Central memory CD8-positive, alpha-beta T cell (primary cell): ENCODE measurements around the gene ALG13.

Experiments used
- ATAC-seq: fragments of 150-1000 bp; cut with Tn5 transposase; replicated peaks from 2 replicates; pipeline ENCODE4 v1.10.0; 2022; ENCODE audit warnings: mild to moderate bottlenecking, moderate FRiP score, moderate number of reproducible peaks; ENCODE audit not compliant: poor library complexity, severe bottlenecking; ENCODE audit errors: extremely low read depth
- DNase-seq, 2 donors: peaks; one replicate each; pipeline ENCODE4 v3.0.0; 2021; ENCODE audit warnings: low spot score in 2 of 2
- H3K27ac Mint-ChIP-seq: one replicate; pipeline ENCODE4 v1.8.0; 2022; ENCODE audit warnings: low read depth, mild to moderate bottlenecking, moderate library complexity, mixed read lengths
- H3K27me3 Mint-ChIP-seq: one replicate; pipeline ENCODE4 v1.8.0; 2022; ENCODE audit warnings: mixed read lengths
- H3K36me3 Mint-ChIP-seq: one replicate; pipeline ENCODE4 v1.8.0; 2022; ENCODE audit warnings: mild to moderate bottlenecking, moderate library complexity, mixed read lengths; ENCODE audit not compliant: insufficient read depth
- H3K4me1 Mint-ChIP-seq: one replicate; pipeline ENCODE4 v1.8.0; 2022; ENCODE audit warnings: mixed read lengths
- H3K4me3 Mint-ChIP-seq: one replicate; pipeline ENCODE4 v1.8.0; 2022; ENCODE audit warnings: mild to moderate bottlenecking, moderate library complexity, mixed read lengths
- H3K9me3 Mint-ChIP-seq: one replicate; pipeline ENCODE4 v1.8.0; 2022; ENCODE audit warnings: mixed read lengths

Gene ALG13

DNA sequence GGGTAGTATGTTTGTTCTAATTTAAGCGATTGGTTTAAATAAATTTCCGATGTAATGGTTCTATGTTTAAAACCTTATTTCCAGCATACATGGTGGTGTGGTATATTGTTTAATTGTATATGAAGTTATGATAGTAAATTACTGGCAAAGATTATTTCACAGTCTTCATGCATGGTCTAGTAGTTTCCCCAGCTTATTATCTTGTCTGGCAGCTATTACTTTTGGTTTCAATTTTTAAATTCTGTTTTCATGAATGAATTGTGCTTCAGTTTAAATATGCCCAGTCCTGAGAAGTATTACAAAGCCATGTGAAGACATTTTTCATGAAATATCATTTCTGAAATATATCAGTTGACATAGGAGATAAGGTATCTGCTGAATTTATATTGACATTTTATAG, 6.3 kb downstream of the ALG13 start:
- peaks cover 55% of the 10 kb centered on the region for H3K36me3 Mint-ChIP-seq
- no peak for ATAC-seq

DNA sequence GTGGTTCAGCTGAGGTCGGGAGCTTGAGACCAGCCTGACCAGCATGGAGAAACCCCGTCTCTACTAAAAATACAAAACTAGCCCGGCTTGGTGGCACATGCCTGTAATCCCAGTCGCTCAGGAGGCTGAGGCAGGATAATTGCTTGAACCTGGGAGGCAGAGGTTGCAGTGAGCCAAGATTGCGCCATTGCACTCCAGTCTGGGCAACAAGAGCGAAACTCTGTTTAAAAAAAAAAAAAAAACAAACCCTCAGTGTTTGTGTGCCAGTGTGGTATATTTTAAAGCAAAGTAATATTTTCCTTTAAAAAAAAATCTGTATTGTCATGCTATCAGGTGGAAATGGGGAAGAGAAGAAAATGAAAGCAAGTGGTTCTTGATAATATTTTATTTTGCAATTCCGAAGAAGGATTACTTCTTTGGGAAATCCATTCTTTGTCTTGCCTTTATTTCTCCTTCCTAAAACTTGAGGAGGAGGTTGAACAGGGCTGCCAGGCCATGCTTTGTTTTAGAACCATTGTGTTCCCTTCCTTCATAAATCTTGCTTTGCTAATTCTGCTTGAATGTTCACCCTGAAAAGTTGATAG, 14.4 kb downstream of the ALG13 start:
- Mint-ChIP-seq H3K27me3 (no peaks in the 10 kb centered on the region), H3K27ac (no peak overlapping the region), H3K4me3 (no peak overlapping the region), H3K36me3 (peaks cover 12% of the 10 kb centered on the region), H3K9me3 (no peaks in the 10 kb centered on the region), H3K4me1 (peaks cover 6% of the 10 kb centered on the region)
- ATAC-seq: no peak
- no peak for DNase-seq

More for the DNA sequence above, 6.3 kb downstream of the ALG13 start:
- Mint-ChIP-seq H3K27me3 (no peaks in the 10 kb centered on the region), H3K9me3 (no peaks in the 10 kb centered on the region), H3K4me3 (no peak overlapping the region), H3K27ac (no peak overlapping the region), H3K4me1 (peaks cover 22% of the 10 kb centered on the region)
- DNase-seq: no peak

DNA sequence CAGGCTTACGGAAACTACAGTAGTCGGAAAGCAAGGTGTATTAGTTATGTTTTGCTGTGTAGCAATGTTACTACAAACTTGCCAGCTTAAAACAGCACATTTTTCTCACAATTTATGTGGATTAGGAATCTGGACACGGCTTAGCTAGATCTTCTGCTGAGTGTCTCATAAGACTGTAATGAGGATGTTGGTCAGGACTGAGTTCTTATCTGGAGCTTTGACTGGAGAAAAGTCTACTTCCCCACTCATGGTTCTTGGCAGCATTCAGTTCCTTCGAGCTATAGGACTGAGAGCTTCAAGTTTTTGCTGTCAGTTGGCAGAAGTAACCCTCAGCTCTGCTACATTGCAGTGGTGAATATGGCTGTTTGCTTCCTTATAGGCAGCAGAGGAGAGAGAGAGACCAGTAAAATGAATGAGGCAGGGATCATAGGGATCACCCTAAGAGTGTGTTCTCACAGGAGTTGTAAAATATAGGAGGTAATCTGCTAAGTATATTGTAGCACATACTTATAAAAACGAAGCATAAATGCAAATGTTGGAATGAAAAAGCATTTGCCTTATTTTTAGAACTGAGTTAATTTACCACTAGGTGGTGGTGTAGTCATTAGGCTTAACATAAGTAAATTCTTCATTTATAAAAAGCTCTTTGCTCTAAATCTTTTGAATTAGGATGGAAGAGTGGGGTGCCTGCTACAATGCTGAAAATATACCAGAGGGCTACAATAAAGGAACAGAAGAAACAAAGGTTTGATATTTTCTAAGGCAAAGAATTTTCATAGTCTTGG, 38.6 kb downstream of the ALG13 start:
- DNase-seq (no peak), ATAC-seq (no peak)
- H3K27me3 Mint-ChIP-seq: no peaks in the 10 kb centered on the region
- H3K4me1 Mint-ChIP-seq: peaks cover 5% of the 10 kb centered on the region
- H3K27ac Mint-ChIP-seq: no peak overlapping the region
- no peak overlapping the region for H3K4me3 Mint-ChIP-seq
- H3K9me3 Mint-ChIP-seq: no peaks in the 10 kb centered on the region
- H3K36me3 Mint-ChIP-seq: peaks cover 14% of the 10 kb centered on the region

DNA sequence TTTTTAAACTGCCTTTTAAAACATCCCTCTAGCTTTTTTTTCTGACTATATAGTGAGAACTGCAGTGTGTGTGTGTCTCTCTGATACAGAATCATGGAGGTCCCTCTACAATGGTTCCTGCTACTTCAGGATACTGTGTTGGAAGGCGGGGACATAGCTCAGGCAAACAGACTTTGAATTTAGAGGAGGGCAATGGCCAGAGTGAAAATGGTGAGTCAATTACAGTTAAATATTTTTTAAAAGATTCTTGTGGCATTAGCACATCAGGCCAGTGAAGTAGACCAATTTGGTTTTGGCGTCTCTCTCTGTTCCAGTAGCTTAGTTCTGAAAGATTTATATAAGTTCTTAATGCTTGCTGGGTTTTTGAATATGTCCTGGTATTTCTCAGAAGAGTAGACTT, 47.1 kb downstream of the ALG13 start:
- H3K27me3 Mint-ChIP-seq: no peaks in the 10 kb centered on the region
- H3K27ac Mint-ChIP-seq: no peak overlapping the region
- peaks cover 19% of the 10 kb centered on the region for H3K36me3 Mint-ChIP-seq
- ATAC-seq: no peak
- no peak for DNase-seq
- no peaks in the 10 kb centered on the region for H3K9me3 Mint-ChIP-seq
- no peaks in the 10 kb centered on the region for H3K4me1 Mint-ChIP-seq
- H3K4me3 Mint-ChIP-seq: no peak overlapping the region

DNA sequence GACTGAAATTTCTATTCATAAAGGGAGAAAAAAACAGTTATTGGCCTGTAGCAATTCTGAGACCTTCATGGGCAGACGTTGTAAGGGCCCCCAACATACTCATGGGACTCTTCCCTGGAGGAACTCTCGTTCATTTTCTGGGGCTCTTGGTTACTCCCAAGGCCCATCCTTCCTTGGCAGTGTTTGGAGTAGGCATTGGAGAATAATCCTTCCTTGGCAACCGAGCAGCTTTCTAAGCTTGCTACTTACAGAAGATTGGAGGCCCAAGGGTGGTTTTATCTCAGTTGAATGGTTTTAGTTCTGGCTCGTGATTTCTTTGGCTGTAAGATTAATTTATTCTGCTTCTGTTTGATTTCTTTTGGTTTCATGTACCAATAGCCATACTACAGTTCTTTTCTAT, 50.4 kb downstream of the ALG13 start:
- Mint-ChIP-seq H3K27me3 (no peaks in the 10 kb centered on the region), H3K36me3 (peaks cover 24% of the 10 kb centered on the region), H3K9me3 (no peaks in the 10 kb centered on the region), H3K4me1 (no peaks in the 10 kb centered on the region), H3K27ac (no peak overlapping the region), H3K4me3 (no peak overlapping the region)
- DNase-seq (no peak), ATAC-seq (no peak)

DNA sequence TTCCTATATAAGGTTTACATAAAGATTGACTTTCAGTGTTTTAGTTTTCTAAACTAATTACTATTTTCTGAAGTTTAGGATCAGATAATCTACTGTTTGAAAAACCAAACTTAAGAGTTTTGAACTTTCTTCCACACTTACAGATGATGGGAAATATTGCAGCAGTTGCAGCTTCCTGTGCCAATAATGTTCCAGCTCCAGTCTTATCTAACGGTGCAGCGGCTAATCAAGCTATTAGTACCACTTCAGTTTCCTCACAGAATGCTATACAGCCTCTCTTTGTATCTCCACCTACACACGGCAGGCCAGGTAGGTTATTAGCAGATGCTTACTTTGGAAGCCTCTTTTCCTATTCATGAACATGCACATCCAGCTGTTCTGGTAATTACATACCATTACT, 55.6 kb downstream of the ALG13 start:
- no peaks in the 10 kb centered on the region for H3K9me3 Mint-ChIP-seq
- no peaks in the 10 kb centered on the region for H3K4me1 Mint-ChIP-seq
- no peak for ATAC-seq
- peaks cover 40% of the 10 kb centered on the region for H3K36me3 Mint-ChIP-seq
- no peak overlapping the region for H3K27ac Mint-ChIP-seq
- H3K27me3 Mint-ChIP-seq: no peaks in the 10 kb centered on the region
- no peak for DNase-seq
- H3K4me3 Mint-ChIP-seq: no peak overlapping the region

DNA sequence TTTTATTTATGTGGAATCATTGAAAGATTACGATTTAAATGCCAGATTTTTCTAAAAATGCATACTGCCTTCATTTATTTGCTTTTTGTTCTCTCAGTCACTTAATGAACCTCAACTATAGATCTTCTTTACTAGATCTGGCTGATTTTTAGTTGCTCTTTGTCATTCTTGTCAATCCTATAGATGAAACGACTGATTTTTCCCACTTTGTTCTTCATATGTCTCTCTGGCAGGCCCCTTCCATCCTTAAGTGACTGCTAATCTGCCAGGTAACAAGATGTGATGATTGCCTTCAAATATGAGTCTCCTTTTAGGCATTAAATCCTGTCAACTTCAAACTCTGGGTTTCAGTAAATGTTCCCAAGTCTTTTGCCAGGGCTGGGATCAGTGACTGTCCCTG, 61.0 kb downstream of the ALG13 start:
- Mint-ChIP-seq H3K27me3 (no peaks in the 10 kb centered on the region), H3K27ac (no peak overlapping the region), H3K36me3 (peaks cover 32% of the 10 kb centered on the region), H3K4me1 (no peaks in the 10 kb centered on the region), H3K4me3 (no peak overlapping the region), H3K9me3 (no peaks in the 10 kb centered on the region)
- DNase-seq: no peak
- ATAC-seq: no peak

DNA sequence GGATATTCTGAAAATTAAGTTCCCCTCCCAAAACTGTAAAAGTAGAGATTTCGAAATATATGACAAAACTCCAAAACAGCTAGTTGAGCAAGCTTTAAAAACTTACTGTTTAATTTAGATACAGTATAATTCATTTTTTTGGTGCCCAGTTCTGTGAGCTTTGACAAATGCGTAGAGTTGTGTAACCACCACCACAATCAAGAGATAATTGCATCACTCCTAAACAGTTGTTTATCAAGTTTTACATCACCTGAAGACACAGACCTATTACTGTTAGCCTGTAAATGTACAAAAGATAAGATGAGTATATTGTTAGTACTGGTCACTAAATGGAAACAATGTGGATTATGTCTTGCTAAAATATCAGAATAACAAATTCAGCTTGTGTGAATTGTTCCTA, 62.3 kb downstream of the ALG13 start:
- H3K9me3 Mint-ChIP-seq: no peaks in the 10 kb centered on the region
- DNase-seq: no peak
- no peak overlapping the region for H3K27ac Mint-ChIP-seq
- no peaks in the 10 kb centered on the region for H3K4me1 Mint-ChIP-seq
- H3K27me3 Mint-ChIP-seq: no peaks in the 10 kb centered on the region
- peaks cover 33% of the 10 kb centered on the region for H3K36me3 Mint-ChIP-seq
- H3K4me3 Mint-ChIP-seq: no peak overlapping the region
- no peak for ATAC-seq

DNA sequence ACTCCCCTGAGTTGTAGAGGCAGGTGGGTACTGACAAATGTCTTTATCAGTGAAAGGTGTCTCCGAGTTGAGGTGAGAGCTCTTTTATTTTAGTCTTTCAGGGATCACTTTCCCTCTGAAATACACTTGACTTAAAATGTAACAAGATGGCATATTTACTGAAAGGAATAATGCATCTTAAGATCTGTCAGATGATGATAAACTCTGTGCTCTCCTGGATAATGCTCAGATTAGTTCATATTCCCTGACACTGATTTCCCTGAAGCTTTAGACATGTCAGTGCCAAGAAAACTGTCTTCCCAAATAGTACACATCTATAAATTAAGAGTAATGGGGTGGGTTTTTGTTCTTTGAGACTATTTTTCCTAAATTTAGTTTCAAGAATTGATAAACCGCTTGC, 75.5 kb downstream of the ALG13 start:
- Mint-ChIP-seq H3K27ac (no peak overlapping the region), H3K27me3 (no peaks in the 10 kb centered on the region), H3K4me1 (peaks cover 5% of the 10 kb centered on the region), H3K9me3 (no peaks in the 10 kb centered on the region), H3K36me3 (peaks cover 14% of the 10 kb centered on the region), H3K4me3 (no peak overlapping the region)
- ATAC-seq (no peak), DNase-seq (no peak)

DNA sequence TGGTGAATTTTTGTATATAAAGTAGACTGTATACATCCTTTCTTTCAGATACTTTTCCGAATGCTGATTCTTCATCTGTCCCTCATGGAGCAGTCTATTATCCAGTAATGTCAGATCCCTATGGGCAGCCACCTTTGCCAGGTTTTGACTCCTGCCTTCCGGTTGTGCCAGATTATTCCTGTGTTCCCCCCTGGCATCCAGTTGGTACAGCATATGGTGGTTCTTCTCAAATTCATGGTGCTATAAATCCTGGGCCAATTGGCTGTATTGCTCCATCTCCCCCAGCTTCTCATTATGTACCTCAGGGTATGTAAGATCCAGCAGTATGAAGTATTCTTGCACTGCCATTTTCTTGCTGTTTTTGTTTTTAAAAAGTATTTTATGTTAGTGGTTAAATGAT, 78.7 kb downstream of the ALG13 start:
- DNase-seq (no peak), ATAC-seq (no peak)
- Mint-ChIP-seq H3K36me3 (peaks cover 18% of the 10 kb centered on the region), H3K4me1 (peaks cover 8% of the 10 kb centered on the region), H3K27me3 (no peaks in the 10 kb centered on the region), H3K4me3 (no peak overlapping the region), H3K27ac (no peak overlapping the region), H3K9me3 (no peaks in the 10 kb centered on the region)

DNA sequence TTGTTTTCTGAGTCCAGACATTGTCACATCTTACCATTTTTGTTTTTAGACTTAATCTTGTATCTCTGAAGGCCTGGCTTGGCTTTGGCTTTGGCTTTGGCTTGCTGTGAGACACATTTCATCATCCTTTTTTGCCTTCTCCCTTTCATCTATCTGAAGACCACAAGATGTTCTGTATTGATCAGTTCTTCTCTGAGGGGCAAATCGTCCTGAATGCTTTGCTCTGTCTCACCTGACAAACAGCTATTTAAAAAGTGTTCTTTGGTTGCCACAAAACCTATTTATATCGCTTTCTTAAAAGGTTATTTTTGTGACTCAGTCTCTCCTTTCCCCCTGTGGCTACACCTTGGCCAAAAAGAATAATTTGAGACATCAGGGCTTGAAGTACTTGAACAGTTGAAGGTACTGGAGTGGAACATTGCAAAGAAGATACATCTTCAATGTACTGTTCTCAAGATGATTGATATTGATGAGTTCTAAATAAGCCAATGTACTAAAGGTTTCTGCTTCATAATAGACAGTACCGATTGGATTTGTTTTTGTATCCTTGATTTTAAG, 80.7 kb downstream of the ALG13 start:
- H3K27me3 Mint-ChIP-seq: no peaks in the 10 kb centered on the region
- peaks cover 8% of the 10 kb centered on the region for H3K4me1 Mint-ChIP-seq
- H3K9me3 Mint-ChIP-seq: no peaks in the 10 kb centered on the region
- no peak overlapping the region for H3K4me3 Mint-ChIP-seq
- no peak overlapping the region for H3K27ac Mint-ChIP-seq
- no peak for ATAC-seq
- no peak for DNase-seq
- H3K36me3 Mint-ChIP-seq: peaks cover 21% of the 10 kb centered on the region

DNA sequence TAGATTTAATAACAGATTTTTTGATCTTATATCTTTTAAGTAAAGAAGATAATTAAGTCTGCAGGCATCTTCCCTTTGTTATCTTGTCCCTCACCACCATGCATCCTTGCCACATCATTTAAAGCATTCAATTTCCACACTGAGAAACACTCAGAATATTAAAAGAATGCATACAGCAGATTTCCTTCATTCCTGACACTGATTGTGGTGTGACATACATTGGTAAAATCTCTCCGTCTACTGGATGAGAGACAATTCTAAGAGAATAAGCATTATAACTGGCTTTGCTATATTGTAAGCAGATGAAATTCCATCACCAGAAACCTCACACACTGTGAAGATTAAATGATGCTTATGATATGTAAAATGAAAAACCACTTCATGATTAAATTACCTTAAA, 97.6 kb downstream of the ALG13 start:
- no peak for DNase-seq
- H3K9me3 Mint-ChIP-seq: no peaks in the 10 kb centered on the region
- H3K36me3 Mint-ChIP-seq: peaks cover 2% of the 10 kb centered on the region
- no peaks in the 10 kb centered on the region for H3K4me1 Mint-ChIP-seq
- no peak for ATAC-seq
- no peak overlapping the region for H3K4me3 Mint-ChIP-seq
- no peak overlapping the region for H3K27ac Mint-ChIP-seq
- H3K27me3 Mint-ChIP-seq: no peaks in the 10 kb centered on the region

DNA sequence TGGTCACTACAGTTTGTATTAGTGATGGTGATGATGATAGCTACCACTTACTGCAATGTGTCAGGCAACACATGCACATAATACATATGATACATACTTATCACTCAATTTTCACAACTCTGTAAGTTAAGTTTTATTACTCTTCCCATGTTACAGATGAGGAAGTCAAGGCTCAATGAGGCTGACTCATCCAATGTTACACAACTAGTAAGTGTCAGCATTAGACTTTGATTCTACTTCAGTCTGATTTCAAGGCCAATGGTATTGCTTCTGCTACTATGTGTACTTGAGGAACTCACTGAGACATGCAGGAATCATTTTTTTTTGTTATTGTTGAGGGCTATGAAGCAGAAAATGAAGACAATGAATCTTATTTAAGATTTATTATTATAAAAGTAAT, 98.6 kb downstream of the ALG13 start:
- Mint-ChIP-seq H3K4me3 (no peak overlapping the region), H3K4me1 (no peaks in the 10 kb centered on the region), H3K36me3 (peaks cover 2% of the 10 kb centered on the region), H3K9me3 (no peaks in the 10 kb centered on the region), H3K27ac (no peak overlapping the region), H3K27me3 (no peaks in the 10 kb centered on the region)
- ATAC-seq: no peak
- DNase-seq: no peak
